ENCODE measurements around the gene MEA1.

- TF ChIP-seq, protein P1, sequence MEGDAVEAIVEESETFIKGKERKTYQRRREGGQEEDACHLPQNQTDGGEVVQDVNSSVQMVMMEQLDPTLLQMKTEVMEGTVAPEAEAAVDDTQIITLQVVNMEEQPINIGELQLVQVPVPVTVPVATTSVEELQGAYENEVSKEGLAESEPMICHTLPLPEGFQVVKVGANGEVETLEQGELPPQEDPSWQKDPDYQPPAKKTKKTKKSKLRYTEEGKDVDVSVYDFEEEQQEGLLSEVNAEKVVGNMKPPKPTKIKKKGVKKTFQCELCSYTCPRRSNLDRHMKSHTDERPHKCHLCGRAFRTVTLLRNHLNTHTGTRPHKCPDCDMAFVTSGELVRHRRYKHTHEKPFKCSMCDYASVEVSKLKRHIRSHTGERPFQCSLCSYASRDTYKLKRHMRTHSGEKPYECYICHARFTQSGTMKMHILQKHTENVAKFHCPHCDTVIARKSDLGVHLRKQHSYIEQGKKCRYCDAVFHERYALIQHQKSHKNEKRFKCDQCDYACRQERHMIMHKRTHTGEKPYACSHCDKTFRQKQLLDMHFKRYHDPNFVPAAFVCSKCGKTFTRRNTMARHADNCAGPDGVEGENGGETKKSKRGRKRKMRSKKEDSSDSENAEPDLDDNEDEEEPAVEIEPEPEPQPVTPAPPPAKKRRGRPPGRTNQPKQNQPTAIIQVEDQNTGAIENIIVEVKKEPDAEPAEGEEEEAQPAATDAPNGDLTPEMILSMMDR (conservative IDR thresholded peaks at IDR 0.05 in 1 of 2, IDR thresholded peaks at IDR 0.05 in 1 of 2; ENCODE audit: extremely low read depth in 1 of 2, insufficient read depth in 1 of 2, low read depth in 1 of 2, low read length in 2 of 2) = no peak
- TF ChIP-seq EZH2 (IDR thresholded peaks at IDR 0.05; ENCODE audit: borderline replicate concordance, low read length) = no peak
Observed at GRCh38 chr6:42962096-42962495, 51.6 kb downstream of the MEA1 start.

Measured in mammary epithelial cell (primary cell).